Karpas-422 (cell line): Measurements from ENCODE around the gene STARD7. TPM values are rescaled to one million over a fixed set of nuclear protein-coding genes. Genes with fewer than 3 reads are reported as not detected.
A peak's percentile ranks its signal among the peaks of the same experiment; 100 is the strongest.

ENCODE experiments used
- DNase-seq: peaks from one replicate; pipeline ENCODE4 v3.0.0-alpha.2; 2015
- H2AFZ ChIP-seq: fragments of 200-600 bp; sonication (generic); 2 replicates; pipeline ENCODE4 v1.6.1; 2014; ENCODE audit warnings: antibody characterized with exemption, low read length, mixed read lengths
- H3K27ac ChIP-seq: fragments of 200-600 bp; sonication (generic); 2 replicates; pipeline ENCODE4 v1.5.1; 2014; ENCODE audit warnings: mild to moderate bottlenecking, low read length, moderate library complexity
- H3K27me3 ChIP-seq: fragments of 200-600 bp; sonication (generic); 2 replicates; pipeline ENCODE4 v1.6.1; 2014; ENCODE audit warnings: low read length, mixed read lengths
- H3K36me3 ChIP-seq: fragments of 200-600 bp; sonication (generic); 2 replicates; pipeline ENCODE4 v1.6.1; 2014; ENCODE audit warnings: low read length, mixed read lengths; ENCODE audit not compliant: insufficient read depth
- H3K4me1 ChIP-seq: fragments of 200-600 bp; sonication (generic); 2 replicates; pipeline ENCODE4 v1.6.1; 2014; ENCODE audit warnings: mild to moderate bottlenecking, low read length, mixed read lengths
- H3K4me2 ChIP-seq: fragments of 200-600 bp; sonication (generic); 2 replicates; pipeline ENCODE4 v1.6.1; 2014; ENCODE audit warnings: low read length, low read depth, mild to moderate bottlenecking; ENCODE audit not compliant: poor library complexity, severe bottlenecking
- H3K4me3 ChIP-seq: fragments of 200-600 bp; sonication (generic); 2 replicates; pipeline ENCODE4 v1.5.1; 2014; ENCODE audit warnings: mild to moderate bottlenecking, antibody characterized with exemption, low read length, mixed read lengths
- H3K79me2 ChIP-seq: fragments of 200-600 bp; sonication (generic); 2 replicates; pipeline ENCODE4 v1.6.1; 2014; ENCODE audit warnings: mild to moderate bottlenecking, low read length, mixed read lengths
- H3K9ac ChIP-seq: fragments of 200-600 bp; sonication (generic); 2 replicates; pipeline ENCODE4 v1.6.0; 2014; ENCODE audit warnings: low read length
- H3K9me2 ChIP-seq: fragments of 200-600 bp; sonication (generic), shearing (Covaris generic); replicated peaks from 2 replicates; pipeline ENCODE4 v1.6.0; 2014; ENCODE audit warnings: mild to moderate bottlenecking, low read length, moderate library complexity; ENCODE audit not compliant: insufficient read depth
- H3K9me3 ChIP-seq: fragments of 300-700, 200-600 bp; sonication (generic); 2 replicates; pipeline ENCODE4 v1.6.1; 2014; ENCODE audit warnings: low read length, mixed read lengths
- H4K20me1 ChIP-seq: fragments of 200-600 bp; sonication (generic); 2 replicates; pipeline ENCODE4 v1.6.1; 2014; ENCODE audit warnings: mild to moderate bottlenecking, antibody characterized with exemption, low read length, low read depth; ENCODE audit not compliant: insufficient read depth
- total RNA-seq: library from RNA; depleted of rRNA; stranded (reverse); fragments of >200 nt; shearing (Covaris generic); gene quantifications from 2 replicates; pipeline ENCODE4 v1.2.3, GENCODE V29; 2014; ENCODE audit warnings: low replicate concordance

Gene STARD7
- total RNA-seq, 1 experiment from 2014 or later = 167 TPM

DNA sequence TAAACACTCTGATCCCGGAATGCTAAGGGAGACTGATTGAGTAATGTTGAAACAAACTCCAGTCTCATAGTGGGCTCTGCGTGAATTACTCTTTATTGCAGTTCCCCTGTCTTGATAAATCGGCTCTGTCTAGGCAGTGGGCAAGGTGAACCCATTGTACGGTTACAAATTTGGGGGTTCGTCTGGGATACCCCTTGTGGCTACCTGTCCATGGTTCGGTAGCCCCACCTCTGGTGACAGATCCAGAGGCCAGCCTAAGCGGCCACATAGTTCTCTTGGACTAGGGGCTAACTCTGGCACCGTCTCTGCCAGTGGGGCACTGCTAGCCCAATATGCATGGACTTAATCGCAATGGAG is 1.1 kb upstream of the STARD7 start:
- Histone ChIP-seq H3K9me3 (no peaks in the 10 kb centered on the region), H3K79me2 (peaks cover 84% of the 10 kb centered on the region), H3K27me3 (no peaks in the 10 kb centered on the region), H3K4me1 (peaks cover 55% of the 10 kb centered on the region), H3K4me3 (peak overlapping the region; percentile 82), H3K4me2 (peak overlapping the region; percentile 95), H3K9me2 (no peaks in the 10 kb centered on the region), H3K36me3 (peaks cover 17% of the 10 kb centered on the region; the same call in 1 of the 2 replicates), H3K27ac (peak overlapping the region; percentile 65; the same call in 1 of the 2 replicates), H3K9ac (peak overlapping the region; percentile 95), H4K20me1 (peaks cover 30% of the 10 kb centered on the region), H2AFZ (no peak overlapping the region)
- no peak for DNase-seq

DNA sequence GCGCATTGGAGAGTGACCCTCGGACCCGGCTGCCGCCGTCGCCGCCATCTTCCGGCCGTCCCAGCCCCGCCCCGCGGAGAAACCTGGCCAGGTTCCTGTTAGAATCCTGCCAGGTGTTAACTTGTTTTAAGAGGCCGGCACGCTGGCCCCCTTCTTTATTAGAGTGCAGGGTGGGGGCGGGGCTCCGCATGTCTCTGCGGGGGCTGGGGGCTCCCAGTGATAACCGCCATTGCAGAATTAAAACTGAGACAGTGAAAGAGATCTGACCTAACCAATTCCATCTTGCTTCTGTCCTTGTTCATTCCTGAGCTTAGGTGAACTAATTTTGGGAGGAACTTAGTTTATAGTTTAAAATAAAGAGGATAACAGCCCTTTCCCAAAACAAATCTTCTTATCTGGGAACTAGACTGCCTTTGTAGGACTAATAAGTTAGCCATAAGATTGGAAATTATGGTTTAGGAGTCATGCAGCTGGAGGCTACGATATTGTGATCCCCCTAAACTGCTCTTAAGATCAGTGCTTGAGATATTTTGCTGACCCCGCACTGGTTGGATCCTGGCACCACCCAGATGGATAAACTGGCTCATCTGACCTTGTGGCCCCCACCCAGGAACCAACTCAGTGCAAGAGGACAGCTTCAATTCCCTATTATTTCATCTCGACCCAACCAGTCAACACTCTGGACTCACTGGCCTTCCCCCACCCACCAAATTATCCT is 543 bp upstream of the STARD7 start:
- H3K79me2 ChIP-seq = peaks cover 86% of the 10 kb centered on the region
- H3K27ac ChIP-seq = peak overlapping the region; percentile 65
- H3K4me1 ChIP-seq = peaks cover 61% of the 10 kb centered on the region

DNA sequence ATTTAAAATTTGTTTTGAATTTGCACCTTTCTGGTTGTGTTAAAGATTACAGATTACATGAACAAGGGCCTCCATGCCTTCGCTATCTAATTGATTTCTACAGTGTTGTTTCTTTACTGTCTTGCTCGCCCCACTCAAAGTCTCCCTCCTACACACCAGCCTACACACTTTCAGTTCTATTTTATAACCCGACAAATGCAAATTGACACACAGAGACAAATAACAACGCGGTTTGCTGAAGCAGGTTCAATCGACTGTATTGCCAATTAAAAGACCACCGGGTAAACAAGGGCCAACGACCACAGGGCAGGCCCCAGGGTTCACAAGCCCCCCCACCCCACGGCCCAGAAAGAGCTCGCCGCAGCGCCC is 869 bp downstream of the STARD7 start:
- no peaks in the 10 kb centered on the region for H3K9me2 ChIP-seq
- peaks cover 94% of the 10 kb centered on the region for H3K79me2 ChIP-seq
- no peak overlapping the region for H2AFZ ChIP-seq
- H3K4me1 ChIP-seq = peaks cover 75% of the 10 kb centered on the region
- H4K20me1 ChIP-seq = peaks cover 48% of the 10 kb centered on the region
- peak overlapping the region; percentile 82 for H3K4me3 ChIP-seq
- no peaks in the 10 kb centered on the region for H3K9me3 ChIP-seq
- H3K4me2 ChIP-seq = peak overlapping the region; percentile 95
- peaks cover 17% of the 10 kb centered on the region; the same call in 1 of the 2 replicates for H3K36me3 ChIP-seq
- no peaks in the 10 kb centered on the region for H3K27me3 ChIP-seq
- peak overlapping the region; percentile 95 for H3K9ac ChIP-seq
- no peak for DNase-seq
- H3K27ac ChIP-seq = peak overlapping the region; percentile 72

More for the DNA sequence above, 543 bp upstream of the STARD7 start:
- no peaks in the 10 kb centered on the region for H3K9me2 ChIP-seq
- peaks cover 17% of the 10 kb centered on the region; the same call in 1 of the 2 replicates for H3K36me3 ChIP-seq
- DNase-seq = no peak
- peak overlapping the region; percentile 95 for H3K4me2 ChIP-seq
- H2AFZ ChIP-seq = 0 out of 2 replicates have a peak overlapping the region, but pooled peaks have one; percentile 18
- H3K9me3 ChIP-seq = no peaks in the 10 kb centered on the region
- H3K9ac ChIP-seq = peak overlapping the region; percentile 95
- no peaks in the 10 kb centered on the region for H3K27me3 ChIP-seq
- peak overlapping the region; percentile 82 for H3K4me3 ChIP-seq
- peaks cover 35% of the 10 kb centered on the region for H4K20me1 ChIP-seq

DNA sequence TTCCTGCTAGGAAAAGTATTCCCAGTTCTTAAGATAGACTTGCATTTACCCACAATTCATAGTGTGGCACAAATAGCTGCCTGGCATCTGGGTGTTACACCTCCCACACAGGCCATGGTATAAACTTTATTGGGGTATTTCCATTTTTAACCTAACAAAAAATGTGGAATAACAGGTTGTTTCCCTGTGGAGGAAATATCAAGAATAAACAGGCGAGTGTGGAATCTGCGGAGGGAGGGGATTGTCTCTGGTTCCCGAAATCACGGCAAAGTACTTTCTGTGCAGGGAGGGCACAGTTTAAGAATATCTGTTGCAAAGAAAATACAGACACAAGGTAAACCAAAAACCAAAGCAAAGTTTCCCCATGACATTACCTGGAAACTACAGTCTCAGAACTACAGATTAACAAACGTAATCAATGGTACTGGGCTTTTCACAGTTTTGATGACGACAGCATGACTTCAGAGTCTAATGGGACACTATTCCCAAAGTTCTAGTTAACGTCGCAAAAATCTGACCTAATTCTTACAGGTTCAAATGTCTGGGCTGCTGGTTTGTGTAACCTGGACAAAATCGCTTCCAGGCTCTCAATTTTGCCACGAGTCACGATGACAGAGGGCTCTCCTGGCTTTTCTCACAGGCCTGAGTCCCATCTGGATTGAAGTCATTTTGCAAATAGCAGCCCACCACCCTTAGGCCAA is 1.4 kb downstream of the STARD7 start:
- DNase-seq = no peak
- Histone ChIP-seq H4K20me1 (peaks cover 54% of the 10 kb centered on the region), H3K9me3 (no peaks in the 10 kb centered on the region), H3K4me1 (peaks cover 80% of the 10 kb centered on the region), H3K4me3 (peak overlapping the region; percentile 82), H2AFZ (no peak overlapping the region), H3K79me2 (peaks cover 94% of the 10 kb centered on the region), H3K27ac (peak overlapping the region; percentile 72; the same call in 1 of the 2 replicates), H3K36me3 (peaks cover 17% of the 10 kb centered on the region; the same call in 1 of the 2 replicates), H3K27me3 (no peaks in the 10 kb centered on the region), H3K9me2 (no peaks in the 10 kb centered on the region), H3K4me2 (peak overlapping the region; percentile 95), H3K9ac (peak overlapping the region; percentile 95)

DNA sequence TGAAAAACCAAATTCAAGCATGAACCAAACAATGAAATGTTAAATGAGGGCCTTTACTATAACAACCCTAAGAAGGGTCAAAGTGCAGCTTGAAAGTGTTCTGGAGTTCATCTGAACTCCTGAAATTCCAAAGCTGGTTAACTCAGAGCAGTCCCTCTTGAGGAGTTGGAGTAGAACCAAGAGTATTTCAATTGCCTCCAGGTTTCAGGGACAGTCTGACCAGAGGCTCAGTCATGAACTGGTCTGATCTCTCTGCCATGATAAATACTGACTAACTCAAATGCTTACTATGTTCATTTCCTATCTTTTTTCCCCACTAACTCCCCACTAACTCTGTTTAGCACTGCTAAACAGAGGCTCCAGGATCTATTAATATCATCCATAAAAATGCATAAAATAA is 2.7 kb downstream of the STARD7 start:
- no peak overlapping the region for H2AFZ ChIP-seq
- peaks cover 17% of the 10 kb centered on the region; the same call in 1 of the 2 replicates for H3K36me3 ChIP-seq
- 0 out of 2 replicates have a peak overlapping the region, but pooled peaks have one; percentile 12 for H3K27ac ChIP-seq
- H3K27me3 ChIP-seq = no peaks in the 10 kb centered on the region
- no peaks in the 10 kb centered on the region for H3K9me3 ChIP-seq
- peaks cover 95% of the 10 kb centered on the region for H3K79me2 ChIP-seq
- peaks cover 82% of the 10 kb centered on the region for H3K4me1 ChIP-seq
- no peak for DNase-seq
- peaks cover 60% of the 10 kb centered on the region for H4K20me1 ChIP-seq
- no peaks in the 10 kb centered on the region for H3K9me2 ChIP-seq
- H3K9ac ChIP-seq = peak overlapping the region; percentile 15
- peak overlapping the region; percentile 47 for H3K4me3 ChIP-seq
- H3K4me2 ChIP-seq = peak overlapping the region; percentile 95

DNA sequence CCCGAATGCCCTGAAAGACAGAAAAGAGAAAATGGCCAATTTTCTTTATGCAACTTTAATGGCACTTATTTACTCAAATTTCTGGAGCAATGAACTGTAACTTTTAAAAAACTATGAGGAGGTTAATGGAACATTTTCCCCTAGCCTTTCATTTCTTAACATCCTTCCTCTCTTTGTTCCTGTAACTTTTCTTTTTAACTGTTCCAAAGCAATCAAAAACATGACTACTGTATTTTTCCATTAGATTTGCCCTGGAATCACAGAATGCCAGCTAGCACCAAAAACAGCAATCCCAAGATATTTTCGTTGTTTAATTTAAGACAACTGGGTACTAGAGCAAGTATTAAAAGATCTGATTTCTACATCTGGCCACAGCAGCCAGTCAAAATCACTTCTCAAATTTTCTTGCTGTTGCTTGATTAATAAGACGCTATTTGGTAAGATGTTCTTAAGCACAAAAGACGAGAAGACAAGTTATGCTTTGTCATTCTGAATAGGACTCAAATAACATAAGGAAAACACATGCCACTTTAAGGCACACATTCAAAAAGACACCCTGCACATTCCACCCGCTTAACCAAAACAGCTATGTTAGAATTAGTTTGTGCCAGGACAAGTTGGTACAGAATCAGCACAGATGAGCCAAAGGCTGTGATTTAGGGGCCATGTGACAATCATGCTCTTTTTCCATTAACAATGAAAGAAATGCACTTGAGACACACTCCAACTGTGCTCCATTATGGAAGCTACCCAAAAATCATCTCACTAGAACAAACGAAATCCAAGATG is 3.6 kb downstream of the STARD7 start:
- Histone ChIP-seq H3K4me2 (peak overlapping the region; percentile 95), H3K27ac (0 out of 2 replicates have a peak overlapping the region, but pooled peaks have one; percentile 12), H2AFZ (no peak overlapping the region), H3K9me3 (no peaks in the 10 kb centered on the region), H3K79me2 (peaks cover 96% of the 10 kb centered on the region), H3K27me3 (no peaks in the 10 kb centered on the region), H4K20me1 (peaks cover 66% of the 10 kb centered on the region), H3K36me3 (peaks cover 17% of the 10 kb centered on the region; the same call in 1 of the 2 replicates), H3K9ac (peak overlapping the region; percentile 15), H3K9me2 (no peaks in the 10 kb centered on the region), H3K4me1 (peaks cover 83% of the 10 kb centered on the region), H3K4me3 (peak overlapping the region; percentile 47)
- no peak for DNase-seq

DNA sequence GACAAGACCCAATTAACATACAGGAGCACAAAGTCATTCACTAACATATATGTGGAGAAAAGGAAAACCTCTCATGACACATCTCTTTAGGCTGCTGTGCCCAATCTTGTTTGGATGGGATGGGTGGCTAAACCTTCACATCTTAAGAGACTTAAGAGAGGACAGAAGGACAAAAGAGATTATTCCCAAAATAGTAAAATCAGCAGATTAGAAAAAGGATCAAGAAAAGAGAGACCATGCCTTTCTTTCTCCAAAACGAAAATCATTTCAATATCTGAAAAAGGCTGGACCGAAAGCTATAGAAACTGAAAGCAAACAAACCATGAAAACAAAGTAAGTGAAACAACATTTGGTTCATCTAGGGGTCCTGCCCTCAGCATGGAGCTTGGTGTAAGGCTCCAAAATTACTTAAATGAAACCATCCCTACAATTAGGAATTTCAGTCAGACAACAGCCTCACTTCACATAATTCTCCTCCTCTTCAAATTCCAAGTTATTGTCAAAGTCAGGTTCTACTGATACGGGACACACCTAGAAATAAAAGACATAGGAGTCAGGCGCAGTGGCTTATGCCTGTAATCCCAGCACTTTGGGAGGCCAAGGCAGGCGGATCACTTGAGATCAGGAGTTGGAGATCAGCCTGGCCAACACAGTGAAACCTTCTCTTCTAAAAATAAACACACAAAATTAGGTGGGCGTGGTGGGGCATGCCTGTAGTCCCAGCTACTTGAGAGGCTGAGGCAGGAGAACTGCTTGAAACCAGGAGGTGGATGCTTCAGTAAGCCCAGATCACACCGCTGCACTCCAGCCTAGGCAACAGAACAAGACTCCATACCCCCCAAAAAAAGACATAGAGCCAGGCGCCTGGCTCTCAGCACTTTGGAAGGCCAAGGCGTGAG is 5.2 kb downstream of the STARD7 start:
- Histone ChIP-seq H3K9me3 (no peaks in the 10 kb centered on the region), H3K4me1 (peaks cover 87% of the 10 kb centered on the region), H3K4me2 (peak overlapping the region; percentile 19), H3K27ac (no peak overlapping the region), H3K9ac (peak overlapping the region; percentile 27; the same call in 1 of the 2 replicates), H4K20me1 (peaks cover 81% of the 10 kb centered on the region), H3K79me2 (peaks cover 100% of the 10 kb centered on the region), H3K4me3 (no peak overlapping the region; the same call in 1 of the 2 replicates), H2AFZ (no peak overlapping the region), H3K9me2 (no peaks in the 10 kb centered on the region), H3K36me3 (peaks cover 17% of the 10 kb centered on the region; the same call in 1 of the 2 replicates), H3K27me3 (no peaks in the 10 kb centered on the region)
- DNase-seq = no peak
